ENCODE measurements around the gene SFMBT1.

The SFMBT1 gene

GRCh38 chr3:52926554-52926953 lies 119.3 kb downstream of the SFMBT1 start:
- in situ Hi-C loops (cut with HindIII; ENCODE audit: low sequenced_read_pairs) = loop anchor here (5.0 kb wide), 1 partner anchor 89 kb away; the partner anchor contains the start of gene MUSTN1

- in situ Hi-C loops (cut with HindIII; ENCODE audit: low sequenced_read_pairs) = loop anchor here (5.0 kb wide), 1 partner anchor 88 kb away; the partner anchor contains the start of gene MUSTN1
Measured at GRCh38 chr3:52925405-52926313, 120.2 kb downstream of the SFMBT1 start.

GRCh38 chr3:52923963-52924362 lies 121.9 kb downstream of the SFMBT1 start:
- in situ Hi-C loops (cut with HindIII; ENCODE audit: low sequenced_read_pairs) = no loop called here

- in situ Hi-C loops (cut with HindIII; ENCODE audit: low sequenced_read_pairs) = no loop called here
Measured at GRCh38 chr3:52920841-52921240, 125.0 kb downstream of the SFMBT1 start.

- in situ Hi-C loops (cut with HindIII; ENCODE audit: low sequenced_read_pairs) = no loop called here
Measured at GRCh38 chr3:52917044-52917443, 128.8 kb downstream of the SFMBT1 start.

DNA sequence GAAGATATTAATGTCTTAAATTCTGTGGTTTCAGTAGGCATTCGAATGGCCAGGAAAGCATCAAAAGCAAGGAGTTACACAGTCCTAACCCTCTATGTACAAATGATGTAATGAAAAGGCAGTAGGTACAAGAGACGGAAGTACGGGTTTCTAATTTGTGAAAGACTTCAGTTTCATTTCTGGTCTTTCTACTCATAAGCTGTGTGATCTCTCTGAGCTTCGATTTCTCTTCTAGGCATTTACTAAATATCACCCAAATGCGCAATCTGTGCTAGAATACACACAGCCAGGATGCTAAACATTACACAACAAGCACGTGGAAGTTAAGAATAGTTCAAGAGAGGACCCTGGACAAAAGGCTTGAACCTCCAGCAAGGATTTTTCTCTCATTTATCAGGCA lies 130.6 kb downstream of the SFMBT1 start:
- in situ Hi-C loops (cut with HindIII; ENCODE audit: low sequenced_read_pairs) = no loop called here

- in situ Hi-C loops (cut with HindIII; ENCODE audit: low sequenced_read_pairs) = no loop called here
Measured at GRCh38 chr3:52912885-52913731, 132.8 kb downstream of the SFMBT1 start.

GRCh38 chr3:52910823-52911222 lies 135.1 kb downstream of the SFMBT1 start:
- in situ Hi-C loops (cut with HindIII; ENCODE audit: low sequenced_read_pairs) = no loop called here

- in situ Hi-C loops (cut with HindIII; ENCODE audit: low sequenced_read_pairs) = no loop called here
Measured at GRCh38 chr3:52907497-52907896, 138.4 kb downstream of the SFMBT1 start.

DNA sequence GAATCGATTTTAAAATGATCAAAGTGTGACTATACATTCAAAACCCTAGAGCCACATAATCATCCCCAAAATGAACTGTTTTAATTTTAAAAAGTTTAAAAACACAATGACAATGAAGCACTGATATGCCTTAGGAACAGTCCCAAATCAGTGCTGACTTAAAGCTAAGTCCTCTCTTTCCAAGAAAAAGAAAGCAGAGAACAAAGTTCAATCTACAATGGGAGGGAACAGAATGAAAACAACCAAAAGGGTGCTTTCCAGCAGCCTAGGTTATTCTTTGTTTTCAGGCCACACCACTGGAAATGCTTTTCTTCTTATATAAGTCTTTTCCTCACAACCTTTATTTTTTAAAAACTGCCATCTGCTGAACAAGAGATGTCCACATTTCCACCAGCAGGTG lies 141.3 kb downstream of the SFMBT1 start:
- in situ Hi-C loops (cut with HindIII; ENCODE audit: low sequenced_read_pairs) = no loop called here

DNA sequence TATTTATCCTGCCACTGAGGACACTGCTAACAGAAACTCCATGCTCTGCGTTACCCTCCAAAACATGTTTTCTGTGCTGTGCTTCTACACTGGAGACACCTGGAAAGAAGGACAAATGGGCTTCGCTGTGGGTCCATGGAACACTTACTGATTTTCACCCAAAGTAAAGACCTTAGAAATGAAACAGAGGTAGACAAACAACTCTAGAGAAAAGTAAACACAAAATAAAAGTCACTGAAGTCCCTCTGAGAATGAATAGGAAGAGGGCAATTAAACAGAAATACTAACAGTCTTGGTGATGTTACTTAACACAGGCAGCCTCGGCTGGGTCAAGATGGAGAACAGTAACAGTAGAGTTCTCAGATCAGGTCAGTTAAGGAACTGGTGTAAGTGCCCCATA lies 141.9 kb downstream of the SFMBT1 start:
- in situ Hi-C loops (cut with HindIII; ENCODE audit: low sequenced_read_pairs) = no loop called here

DNA sequence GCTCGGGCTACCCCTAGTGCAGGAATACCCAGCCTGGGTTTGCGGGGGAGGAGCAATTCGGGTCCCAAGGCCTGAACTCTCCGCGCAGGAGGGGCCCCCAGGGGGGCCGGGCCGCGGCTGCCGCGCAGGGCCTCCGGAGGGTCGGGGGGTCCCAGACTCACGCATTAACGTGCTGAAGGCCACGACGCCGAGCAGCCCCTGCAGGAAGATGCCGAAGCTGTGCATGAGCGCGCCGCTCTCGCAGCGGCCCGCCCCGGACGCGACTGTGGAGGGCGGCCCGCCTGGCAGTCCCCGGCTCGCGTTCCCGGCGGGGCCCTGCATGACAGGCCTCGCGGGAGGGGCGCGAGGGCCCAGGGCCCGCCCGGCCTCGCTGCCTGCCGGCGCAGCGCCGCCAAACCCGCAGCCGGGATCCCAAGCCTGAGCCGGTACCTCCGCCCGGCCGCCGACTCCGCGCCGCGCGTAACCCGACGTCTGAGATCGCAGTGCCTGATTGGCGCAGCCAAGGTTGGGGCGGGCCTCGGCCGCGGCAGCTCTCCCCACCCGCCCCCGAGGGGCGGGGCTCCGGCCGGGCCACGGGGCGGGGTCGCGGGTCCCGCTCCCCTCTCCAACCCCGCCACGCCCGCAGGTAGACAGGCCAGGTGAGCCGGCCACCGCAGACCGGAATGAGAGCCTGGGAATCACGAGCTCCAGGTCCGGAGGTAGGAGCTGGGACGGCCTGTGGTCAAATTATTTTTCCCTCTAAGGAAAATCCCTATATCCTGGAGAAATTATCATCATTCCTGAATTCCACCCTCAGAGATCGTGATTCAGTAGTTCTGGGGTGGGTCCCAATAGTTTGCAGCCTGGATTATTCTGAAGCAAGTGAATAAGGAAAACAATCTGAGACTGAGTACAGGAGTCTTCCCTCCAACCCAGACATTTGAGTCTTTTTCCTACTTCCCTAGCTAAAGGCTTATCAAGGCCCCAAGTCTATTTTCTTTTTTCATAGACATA lies 148.4 kb downstream of the SFMBT1 start, which contains the start of gene STIMATE:
Gene STIMATE (minus strand): TSS at position 419 of the 993 bp plus-strand sequence. CDS start 98 bp downstream, at position 321.
- in situ Hi-C loops (cut with HindIII; ENCODE audit: low sequenced_read_pairs) = loop anchor here (5.0 kb wide), 1 partner anchor 80 kb away; no protein-coding TSS in a partner anchor

- in situ Hi-C loops (cut with HindIII; ENCODE audit: low sequenced_read_pairs) = loop anchor here (5.0 kb wide), 1 partner anchor 81 kb away; no protein-coding TSS in a partner anchor
Measured at GRCh38 chr3:52896613-52897012, 149.3 kb downstream of the SFMBT1 start.

DNA sequence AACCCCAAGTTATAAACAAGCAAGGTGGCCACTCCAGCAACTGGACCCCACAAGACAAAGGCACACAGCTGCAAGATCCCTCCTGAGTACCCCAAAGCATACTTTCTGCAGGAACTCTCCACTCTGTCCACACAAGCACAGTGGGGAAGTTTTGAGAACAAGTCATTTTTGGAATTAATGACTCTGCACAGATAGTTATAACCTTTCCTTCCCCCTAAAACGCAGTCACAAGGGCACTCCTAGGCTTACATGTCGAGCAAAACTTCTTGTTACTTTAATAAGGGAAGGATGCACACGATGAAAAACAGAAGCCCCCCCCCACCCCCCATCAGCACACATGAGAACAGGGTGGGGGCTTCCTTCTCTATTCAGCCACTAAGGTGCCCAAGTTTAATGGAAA lies 149.7 kb downstream of the SFMBT1 start:
- in situ Hi-C loops (cut with HindIII; ENCODE audit: low sequenced_read_pairs) = loop anchor here (5.0 kb wide), 1 partner anchor 81 kb away; no protein-coding TSS in a partner anchor

DNA sequence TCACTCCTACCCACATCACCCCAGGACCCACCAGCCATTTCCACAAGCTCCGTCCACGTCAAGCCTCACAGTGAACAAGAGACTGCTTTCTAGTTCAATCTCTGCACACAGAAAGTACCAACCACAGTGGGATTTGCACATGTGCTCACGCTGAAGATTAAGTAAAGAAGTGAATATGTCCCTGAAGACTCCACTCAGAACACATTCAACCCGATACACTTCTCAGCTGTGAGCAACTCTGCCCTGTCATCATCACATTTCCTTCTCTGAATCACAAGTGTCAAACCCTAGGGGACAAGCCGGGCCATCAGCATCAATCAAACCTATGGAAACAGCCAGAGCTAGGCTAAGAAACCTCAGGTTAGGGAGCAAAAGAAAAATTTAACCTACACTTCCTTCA lies 150.5 kb downstream of the SFMBT1 start:
- in situ Hi-C loops (cut with HindIII; ENCODE audit: low sequenced_read_pairs) = loop anchor here (5.0 kb wide), 1 partner anchor 82 kb away; no protein-coding TSS in a partner anchor

GRCh38 chr3:52894756-52895155 lies 151.1 kb downstream of the SFMBT1 start:
- in situ Hi-C loops (cut with HindIII; ENCODE audit: low sequenced_read_pairs) = loop anchor here (5.0 kb wide), 1 partner anchor 83 kb away; no protein-coding TSS in a partner anchor

GRCh38 chr3:52893723-52894122 lies 152.2 kb downstream of the SFMBT1 start:
- in situ Hi-C loops (cut with HindIII; ENCODE audit: low sequenced_read_pairs) = no loop called here

GRCh38 chr3:52892625-52893311 lies 153.1 kb downstream of the SFMBT1 start:
- in situ Hi-C loops (cut with HindIII; ENCODE audit: low sequenced_read_pairs) = no loop called here

DNA sequence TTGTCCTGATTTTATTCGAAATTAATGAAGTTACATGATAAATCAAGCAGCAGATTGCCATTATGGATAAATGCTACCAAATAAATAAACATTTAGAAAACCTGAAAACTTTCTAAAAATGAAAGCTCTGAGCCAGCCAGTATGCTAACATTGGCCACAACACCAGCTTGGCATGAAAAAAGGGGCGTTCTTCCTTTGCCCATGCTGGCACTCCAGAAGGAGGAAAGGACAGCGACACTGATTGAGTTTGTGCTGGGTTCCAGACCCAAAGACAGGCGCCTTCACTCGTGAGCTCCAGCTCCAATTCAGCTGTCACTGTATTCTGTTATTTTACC lies 153.6 kb downstream of the SFMBT1 start:
- in situ Hi-C loops (cut with HindIII; ENCODE audit: low sequenced_read_pairs) = no loop called here
